Endothelial cell of umbilical vein (primary cell): Measurements from ENCODE around the gene PRDM7. TPM values are rescaled to one million over a fixed set of nuclear protein-coding genes. Genes with fewer than 3 reads are reported as not detected.

Experiments
- BruUV-seq: library from RNA; stranded (reverse); fragments of 400-500 nt; replicated peaks from 2 replicates; lab custom pipeline; 2021; lab: Mats Ljungman, UMichigan
- CTCF ChIA-PET: fragments of 300-600, 350-600 bp; sonication (Branson Sonifier 250); formaldehyde crosslinking; loops from one replicate; lab custom pipeline; 2021; ENCODE audit warnings: antibody characterized with exemption, inconsistent platforms; lab: Charles Lee
- POLR2A ChIA-PET: fragments of 300-600, 350-600 bp; sonication (Branson Sonifier 250); formaldehyde crosslinking; loops from one replicate; lab custom pipeline; 2021; ENCODE audit warnings: antibody characterized with exemption, inconsistent platforms; lab: Charles Lee
- DNase-seq: peaks from one replicate; pipeline ENCODE4 v3.0.0-alpha.2; 2011; ENCODE audit warnings: low read depth, low spot score
- FAIRE-seq: peaks from 2 replicates; lab custom pipeline; 2011; peaks lifted over from hg19 to GRCh38; lab: Jason Lieb, UNC
- H2AFZ ChIP-seq: 2 replicates; pipeline ENCODE4 v1.6.0; 2012; ENCODE audit warnings: low read depth, low read length, control low read depth, inconsistent platforms
- H3K27ac ChIP-seq: 2 replicates; pipeline ENCODE4 v1.5.1; 2011; ENCODE audit warnings: low read depth, mild to moderate bottlenecking, control low read depth, low read length, moderate library complexity; ENCODE audit not compliant: insufficient read depth
- H3K27me3 ChIP-seq, 2 experiments: 2 replicates each; pipeline versions ENCODE4 v1.6.0 to v1.6.1; 2011; ENCODE audit warnings: low read length in 2 of 2, mixed read lengths in 1 of 2; ENCODE audit not compliant: control insufficient read depth in 2 of 2, insufficient read depth in 2 of 2
- H3K36me3 ChIP-seq, 2 experiments: 2 replicates in 1 of 2; 3 replicates in 1 of 2; pipeline ENCODE4 v1.5.1; 2011; ENCODE audit warnings: low read length in 2 of 2, mild to moderate bottlenecking in 1 of 2, moderate library complexity in 1 of 2; ENCODE audit not compliant: control insufficient read depth in 2 of 2, insufficient read depth in 2 of 2; ENCODE audit errors: extremely low read depth in 1 of 2
- H3K4me1 ChIP-seq: 3 replicates; pipeline ENCODE4 v1.5.1; 2011; ENCODE audit warnings: mild to moderate bottlenecking, low read length; ENCODE audit not compliant: control insufficient read depth, insufficient read depth; ENCODE audit errors: extremely low read depth
- H3K4me2 ChIP-seq: 2 replicates; pipeline ENCODE4 v1.6.1; 2011; ENCODE audit warnings: low read length, control low read depth, mixed read lengths; ENCODE audit not compliant: insufficient read depth
- H3K4me3 ChIP-seq, 3 experiments: fragments of 200-600 bp in 1 of 3; sonication (generic), shearing (Covaris generic) in 1 of 3; replicated peaks in 1 of 3; 2 replicates each; pipeline ENCODE4 v1.5.1; 2011 to 2016; ENCODE audit warnings: control low read depth in 3 of 3, low read length in 3 of 3, mild to moderate bottlenecking in 2 of 3, inconsistent platforms in 1 of 3, low read depth in 1 of 3, moderate library complexity in 1 of 3; ENCODE audit not compliant: insufficient read depth in 1 of 3
- H3K79me2 ChIP-seq: 2 replicates; pipeline ENCODE4 v1.6.0; 2012; ENCODE audit warnings: low read length, inconsistent platforms; ENCODE audit not compliant: control insufficient read depth, insufficient read depth
- H3K9ac ChIP-seq: replicated peaks from 2 replicates; pipeline ENCODE3; 2011; ENCODE audit warnings: low read length, control low read depth; ENCODE audit not compliant: insufficient read depth; ENCODE audit errors: extremely low read depth
- H3K9me1 ChIP-seq: replicated peaks from 3 replicates; pipeline ENCODE4 v1.6.0; 2011; ENCODE audit warnings: mild to moderate bottlenecking, low read length; ENCODE audit not compliant: control insufficient read depth, insufficient read depth; ENCODE audit errors: extremely low read depth
- H3K9me3 ChIP-seq: replicated peaks from 2 replicates; pipeline ENCODE4 v1.5.1; 2012; ENCODE audit warnings: low read length, inconsistent platforms; ENCODE audit not compliant: control insufficient read depth, insufficient read depth
- H4K20me1 ChIP-seq: replicated peaks from 2 replicates; pipeline ENCODE3; 2011; ENCODE audit warnings: mild to moderate bottlenecking, low read length; ENCODE audit not compliant: control insufficient read depth, insufficient read depth; ENCODE audit errors: extremely low read depth
- CTCF ChIP-seq, 2 donors: IDR thresholded peaks; 1 replicate in 1 of 2; 2 replicates in 1 of 2; pipeline ENCODE4 v1.5.1; 2011; ENCODE audit warnings: low read length in 2 of 2, mild to moderate bottlenecking in 2 of 2, moderate library complexity in 2 of 2, control low read depth in 1 of 2, inconsistent platforms in 1 of 2, low read depth in 1 of 2; ENCODE audit not compliant: insufficient read depth in 1 of 2; ENCODE audit errors: extremely low read depth in 1 of 2
- EZH2 ChIP-seq: IDR thresholded peaks from 2 replicates; pipeline ENCODE4 v1.6.1; 2012; ENCODE audit warnings: borderline replicate concordance, low read depth, mild to moderate bottlenecking, moderate library complexity, low read length, inconsistent platforms; ENCODE audit not compliant: severe bottlenecking
- GATA2 ChIP-seq: IDR thresholded peaks from 2 replicates; pipeline ENCODE4 v1.7.0; 2011; ENCODE audit warnings: low read depth, mild to moderate bottlenecking, moderate library complexity, mixed read lengths, low read length; ENCODE audit not compliant: insufficient read length, insufficient read depth
- JUN ChIP-seq: IDR thresholded peaks from 2 replicates; pipeline ENCODE4 v1.6.1; 2011; ENCODE audit warnings: borderline replicate concordance, low read depth; ENCODE audit not compliant: insufficient read length, insufficient read depth
- MAX ChIP-seq: IDR thresholded peaks from 2 replicates; pipeline ENCODE4 v1.6.1; 2011; ENCODE audit not compliant: insufficient read depth, insufficient read length
- POLR2A ChIP-seq: IDR thresholded peaks from 2 replicates; pipeline ENCODE4 v1.6.1; 2012; ENCODE audit warnings: low read depth, mild to moderate bottlenecking, control low read depth, low read length
- POLR2AphosphoS5 ChIP-seq: IDR thresholded peaks from 2 replicates; pipeline ENCODE4 v1.6.1; 2012; ENCODE audit warnings: low read depth, mild to moderate bottlenecking, control low read depth, low read length, moderate library complexity; ENCODE audit not compliant: insufficient read depth
- dilution Hi-C: fragments of 300-500 bp; cut with MboI; formaldehyde crosslinking; loops from one replicate; pipeline ENCODE4 v1.15.0; 2019; ENCODE audit warnings: low sequenced_read_pairs; ENCODE audit not compliant: extremely low pct_ligation_motif_present
- intact Hi-C: fragments of 100-400 bp; cut with micrococcal nuclease; formaldehyde crosslinking; loops from one replicate; pipeline ENCODE4 v1.10.0; 2022
- polyA plus RNA-seq, 4 experiments: library from polyadenylated mRNA; depleted of rRNA in 3 of 4; stranded (reverse) in 3 of 4; unstranded in 1 of 4; fragments of >200 nt; gene quantifications; 2 replicates each; pipeline versions ENCODE4 v1.2.1 to v1.2.3, GENCODE V29; 2011 to 2012; ENCODE audit warnings: missing spikeins in 1 of 4
- total RNA-seq: library from RNA; stranded (reverse); gene quantifications from 2 replicates; pipeline ENCODE4 v1.2.3, GENCODE V29; 2021

Gene PRDM7
- total and polyA plus RNA-seq, 2 donors (not counting 3 experiments of a cell fraction or from before 2014, with no cell fraction given): not detected

- Histone ChIP-seq H3K27ac (no peak within 1 kb of the TSS), H4K20me1 (no peaks in the 10 kb centered on the region), H3K27me3 (no peaks in the 10 kb centered on the region), H2AFZ (peak within 1 kb of the TSS; percentile 87), H3K36me3 (no peaks in the 10 kb centered on the region), H3K9me3 (no peaks in the 10 kb centered on the region), H3K9me1 (no peaks in the 10 kb centered on the region), H3K79me2 (peaks cover 8% of the 10 kb centered on the region), H3K4me1 (peaks cover 37% of the 10 kb centered on the region), H3K4me3 (peak within 1 kb of the TSS; percentile 50 to 81 (median 76)), H3K4me2 (peak within 1 kb of the TSS; percentile 71), H3K9ac (peak within 1 kb of the TSS; percentile 59)
- intact Hi-C loops: loop anchor here (2.0 kb wide), 1 partner anchor 70 kb away; the partner anchor contains the start of gene DEF8
- dilution Hi-C loops: no loop called here
- no TSS peak for BruUV-seq
- peak; percentile 30 for DNase-seq
- no peak for TF ChIP-seq MAX
- TF ChIP-seq POLR2A: peak; percentile 16
- ChIA-PET CTCF (interaction anchor here (0.7 to 2.3 kb wide), 8 partner anchors 12 to 97 kb away, joined by 3 to 7 read pairs (median 4); no protein-coding TSS in a partner anchor), POLR2A (no interaction called here)
- FAIRE-seq: peak; percentile 28
Observed at GRCh38 chr16:90018652-90019542, 58.2 kb downstream of the PRDM7 start, which contains the start of gene DBNDD1. Gene DBNDD1 (minus strand): TSS chr16:90019456. CDS start chr16:90019341, 115 bp downstream.

- TF ChIP-seq GATA2 (no peak), POLR2AphosphoS5 (no peak), CTCF (IDR thresholded peaks at IDR 0.05; ENCODE audit: extremely low read depth in 1 of 2, insufficient read depth in 1 of 2, low read depth in 1 of 2, low read length in 2 of 2) (no peak), JUN (no peak), EZH2 (no peak), MAX (no peak)
- ChIA-PET CTCF (interaction anchor here (0.9 to 1.5 kb wide), 4 partner anchors 13 to 44 kb away, joined by 3 to 5 read pairs (median 4); no protein-coding TSS in a partner anchor), POLR2A (interaction anchor here (0.7 kb wide), 1 partner anchor 46 kb away, joined by 3 read pairs; no protein-coding TSS in a partner anchor)
- FAIRE-seq (no peak), DNase-seq (no peak)
- H3K27me3 ChIP-seq: no peaks in the 10 kb centered on the region
- H4K20me1 ChIP-seq: no peaks in the 10 kb centered on the region
- intact Hi-C loops (loop anchor here (2.0 kb wide), 1 partner anchor 69 kb away; the partner anchor contains the start of gene DEF8), dilution Hi-C loops (no loop called here)
- no peaks in the 10 kb centered on the region for H3K9me3 ChIP-seq
- H3K4me2 ChIP-seq: peak overlapping the region; percentile 10
- H3K9ac ChIP-seq: no peak overlapping the region
- no peaks in the 10 kb centered on the region for H3K36me3 ChIP-seq
- no peaks in the 10 kb centered on the region for H3K9me1 ChIP-seq
- H3K4me1 ChIP-seq: peaks cover 37% of the 10 kb centered on the region
- peaks cover 8% of the 10 kb centered on the region for H3K79me2 ChIP-seq
- H3K27ac ChIP-seq: no peak overlapping the region
- peak overlapping the region; percentile 46 to 81 (median 66) for H3K4me3 ChIP-seq
- BruUV-seq: no TSS peak
- H2AFZ ChIP-seq: no peak overlapping the region
Observed at GRCh38 chr16:90018297-90018651, 58.9 kb downstream of the PRDM7 start.
